K562 (cell line): ENCODE results near the gene DOLPP1. TPM values are rescaled to one million over a fixed set of nuclear protein-coding genes. Genes with fewer than 3 reads are reported as not detected.

Source experiments
- CBFA2T2 ChIP-seq: fragments of 450-650 bp; conservative IDR thresholded peaks from 2 replicates; pipeline ENCODE4 v1.6.1; 2017; ENCODE audit warnings: mild to moderate bottlenecking
- CBFA2T3 ChIP-seq: fragments of 450-650 bp; IDR thresholded peaks from 2 replicates; pipeline ENCODE4 v1.6.1; 2017
- CREBBP ChIP-seq: IDR thresholded peaks from one replicate; pipeline ENCODE4 v1.6.1; 2012; ENCODE audit warnings: low read depth, mild to moderate bottlenecking, control low read depth, inconsistent platforms, low read length
- DPF2 ChIP-seq: fragments of 450-650 bp; IDR thresholded peaks from 2 replicates; pipeline ENCODE4 v1.6.1; 2016
- EGR1 ChIP-seq: fragments of 450-650 bp; conservative IDR thresholded peaks from 2 replicates; pipeline ENCODE4 v1.6.1; 2017; ENCODE audit warnings: mild to moderate bottlenecking
- ELF4 ChIP-seq: fragments of 450-650 bp; formaldehyde crosslinking; IDR thresholded peaks from 2 replicates; pipeline ENCODE4 v1.4.0; 2022; ENCODE audit warnings: missing genetic modification characterization
- EP300 ChIP-seq: IDR thresholded peaks from 2 replicates; pipeline ENCODE4 v1.6.1; 2012; ENCODE audit warnings: low read length, improper control_type of control experiment
- ERF ChIP-seq: fragments of 450-650 bp; formaldehyde crosslinking; IDR thresholded peaks from 2 replicates; pipeline ENCODE4 v1.4.0; 2020; ENCODE audit warnings: mild to moderate bottlenecking, mixed read lengths
- FOXM1 ChIP-seq, 2 experiments: fragments of 450-650 bp in 1 of 2; sonication (generic) in 1 of 2; formaldehyde crosslinking in 1 of 2; IDR thresholded peaks; 2 replicates each; pipeline versions ENCODE4 v1.6.1 to v1.9.0; 2017 to 2022; ENCODE audit warnings: low read depth in 2 of 2, mild to moderate bottlenecking in 2 of 2, missing genetic modification reagents in 1 of 2, moderate library complexity in 1 of 2
- HNRNPK ChIP-seq: fragments of 200-400 bp; formaldehyde crosslinking; IDR thresholded peaks from one replicate; pipeline ENCODE4 v1.6.1; 2018; ENCODE audit warnings: mild to moderate bottlenecking, low read depth, low read length; ENCODE audit not compliant: poor library complexity, severe bottlenecking
- KDM1A ChIP-seq, 2 experiments: fragments of 450-650 bp; IDR thresholded peaks; 2 replicates each; pipeline ENCODE4 v1.6.1; 2016; ENCODE audit warnings: mild to moderate bottlenecking in 2 of 2
- MTA1 ChIP-seq: fragments of 450-650 bp; IDR thresholded peaks from 2 replicates; pipeline ENCODE4 v1.6.1; 2017; ENCODE audit warnings: borderline replicate concordance
- MTA3 ChIP-seq: fragments of 450-650 bp; formaldehyde crosslinking; IDR thresholded peaks from 2 replicates; pipeline ENCODE4 v1.6.1; 2017; ENCODE audit warnings: mild to moderate bottlenecking, borderline replicate concordance
- NFIC ChIP-seq: fragments of 450-650 bp; IDR thresholded peaks from 2 replicates; pipeline ENCODE4 v1.6.1; 2017; ENCODE audit warnings: mild to moderate bottlenecking, inconsistent platforms
- PML ChIP-seq: IDR thresholded peaks from 2 replicates; pipeline ENCODE4 v1.6.1; 2012; ENCODE audit warnings: low read length, inconsistent platforms
- POLR2H ChIP-seq: IDR thresholded peaks from 2 replicates; pipeline ENCODE4 v1.6.1; 2016; ENCODE audit warnings: missing genetic modification characterization, low read depth, mild to moderate bottlenecking, control low read depth, missing compliant biosample characterization, moderate library complexity
- RBM17 ChIP-seq: fragments of 200-400 bp; formaldehyde crosslinking; IDR thresholded peaks from 2 replicates; pipeline ENCODE4 v1.6.1; 2017; ENCODE audit warnings: low read depth, mild to moderate bottlenecking, low read length, borderline replicate concordance
- SMARCA4 ChIP-seq: fragments of 450-650 bp; IDR thresholded peaks from 2 replicates; pipeline ENCODE4 v1.6.1; 2016
- STAT5A ChIP-seq: IDR thresholded peaks from 2 replicates; pipeline ENCODE4 v1.6.1; 2012; ENCODE audit warnings: low read length, inconsistent platforms, borderline replicate concordance
- STAT5B ChIP-seq: fragments of 250-450 bp; sonication (Bioruptor Pico); IDR thresholded peaks from 2 replicates; pipeline ENCODE4 v1.8.0; 2021; ENCODE audit warnings: mild to moderate bottlenecking, inconsistent platforms
- TCF3 ChIP-seq: sonication (generic); formaldehyde crosslinking; IDR thresholded peaks from 2 replicates; pipeline ENCODE4 v1.4.0; 2020; ENCODE audit warnings: mild to moderate bottlenecking, missing genetic modification reagents
- TEAD4 ChIP-seq, 2 experiments: sonication (generic) in 1 of 2; formaldehyde crosslinking in 1 of 2; IDR thresholded peaks; 2 replicates each; pipeline versions ENCODE4 v1.6.1 to v1.8.0; 2012 to 2022; ENCODE audit warnings: borderline replicate concordance in 1 of 2, inconsistent platforms in 1 of 2, low read length in 1 of 2, mild to moderate bottlenecking in 1 of 2, missing genetic modification reagents in 1 of 2
- UBTF ChIP-seq, 2 experiments: IDR thresholded peaks; 2 replicates each; pipeline ENCODE4 v1.6.1; 2012; ENCODE audit warnings: improper control_type of control experiment in 2 of 2, low read depth in 2 of 2, low read length in 2 of 2, borderline replicate concordance in 1 of 2
- ZBTB2 ChIP-seq: fragments of 450-650 bp; IDR thresholded peaks from 2 replicates; pipeline ENCODE4 v1.6.1; 2016; ENCODE audit warnings: antibody characterized with exemption
- ZEB2 ChIP-seq: fragments of 450-650 bp; IDR thresholded peaks from 2 replicates; pipeline ENCODE4 v1.6.1; 2016
- ZNF311 ChIP-seq: fragments of 250-450 bp; sonication (Bioruptor Pico); IDR thresholded peaks from 2 replicates; pipeline ENCODE4 v1.4.0; 2020; ENCODE audit warnings: mild to moderate bottlenecking, moderate library complexity
- ZNF766 ChIP-seq: fragments of 200-800 bp; sonication (Bioruptor generic); conservative IDR thresholded peaks from 2 replicates; pipeline ENCODE4 v1.6.1; 2016; ENCODE audit warnings: missing genetic modification characterization, missing compliant biosample characterization
- polyA plus RNA-seq, 8 experiments: library from polyadenylated mRNA; depleted of rRNA in 4 of 8; stranded (reverse) in 5 of 8; unstranded in 3 of 8; fragments of >200 nt; fragmentation: Nextera tagmentation in 2 of 8; fragmentation: Illumina TruSeq in 1 of 8; extraction: Ambion mirVana in 2 of 8; extraction: Trizol in 1 of 8; gene quantifications; 2 replicates each; pipeline versions ENCODE4 v1.2.1 to v1.2.3, GENCODE V29; 2011 to 2014; ENCODE audit warnings: inconsistent platforms in 1 of 8, missing spikeins in 1 of 8
- total RNA-seq, 7 experiments: library from RNA; depleted of rRNA in 6 of 7; stranded (reverse); fragments of >200 nt in 6 of 7; fragmentation: Illumina TruSeq in 2 of 7; extraction: Trizol in 2 of 7; gene quantifications; 2 replicates each; pipeline versions ENCODE4 v1.2.1 to v1.2.3, GENCODE V29; 2011 to 2021; ENCODE audit warnings: low replicate concordance in 1 of 7

DOLPP1 gene
- total and polyA plus RNA-seq, 9 of the 15 experiments (the other 6 are each of a cell fraction or from before 2014, with no cell fraction given): 3.0 to 39.8 (median 30.5) TPM

- no peak for TF ChIP-seq ELF4 (CRISPR knock-in tag)
- peak; percentile 82 for TF ChIP-seq TEAD4 (IDR thresholded peaks at IDR 0.05; ENCODE audit: low read length)
- no peak for TF ChIP-seq TEAD4 (CRISPR knock-in tag; IDR thresholded peaks at IDR 0.05; ENCODE audit: borderline replicate concordance)
- TF ChIP-seq EGR1: peak; percentile 86
- TF ChIP-seq EP300: peak; percentile 68; the same call in 1 of the 2 replicates
- TF ChIP-seq RBM17: no peak
- TF ChIP-seq ZBTB2: peak; percentile 54; the same call in 1 of the 2 replicates
- TF ChIP-seq HNRNPK: no peak
- peak; percentile 90 for TF ChIP-seq CBFA2T3
- peak; percentile 75 for TF ChIP-seq SMARCA4
- peak; percentile 86 for TF ChIP-seq DPF2
- no peak for TF ChIP-seq STAT5A
- TF ChIP-seq ERF (CRISPR knock-in tag): no peak
- TF ChIP-seq TCF3 (CRISPR knock-in tag): peak; percentile 56
- TF ChIP-seq MTA1: 0 out of 2 replicates have a peak, but pooled peaks have one; percentile 37
- TF ChIP-seq CBFA2T2: peak; percentile 77
- TF ChIP-seq POLR2H: no peak
- TF ChIP-seq ZNF766 (CRISPR knock-in tag): 0 out of 2 replicates have a peak, but pooled peaks have one; percentile 26
- peak; percentile 86 to 87 for TF ChIP-seq KDM1A (IDR thresholded peaks at IDR 0.05)
- no peak for TF ChIP-seq UBTF (IDR thresholded peaks at IDR 0.05; ENCODE audit: borderline replicate concordance in 1 of 2, low read depth in 2 of 2, low read length in 2 of 2)
- peak; percentile 73 for TF ChIP-seq FOXM1 (IDR thresholded peaks at IDR 0.05; ENCODE audit: low read depth)
- TF ChIP-seq FOXM1 (CRISPR knock-in tag; IDR thresholded peaks at IDR 0.05; ENCODE audit: low read depth): no peak
- no peak for TF ChIP-seq ZNF311 (CRISPR knock-in tag)
- TF ChIP-seq STAT5B: no peak
- no peak for TF ChIP-seq CREBBP
- peak; percentile 53; the same call in 1 of the 2 replicates for TF ChIP-seq NFIC
- TF ChIP-seq PML: peak; percentile 33; the same call in 1 of the 2 replicates
- 0 out of 2 replicates have a peak, but pooled peaks have one; percentile 26 for TF ChIP-seq ZEB2
- 0 out of 2 replicates have a peak, but pooled peaks have one; percentile 28 for TF ChIP-seq MTA3
Measured at GRCh38 chr9:129113645-129114304, 32.9 kb downstream of the DOLPP1 start (continued).
